Activated CD8-positive, alpha-beta memory T cell treated with anti-CD3 and anti-CD28 coated beads, Interleukin-2, amount 50 U/mL, for 48 hours (primary cell): ENCODE data around the gene SNIP1.
"Not testable (repeated sequence)": the region's sequence is repeated elsewhere in the genome, so short reads cannot be mapped to it uniquely, and the experiment has no call there.

Experiments
- DNase-seq: peaks from one replicate; pipeline ENCODE4 v3.0.0-alpha.2; 2020

The SNIP1 gene

GRCh38 chr1:37553927-37554808 is at the start of gene SNIP1:
Gene SNIP1, minus strand, starts transcription at chr1:37554293. Its CDS starts 64 bp downstream, at chr1:37554229.
- DNase-seq = peak; percentile 90

- DNase-seq = no peak
These were observed 48.9 kb upstream of the SNIP1 start for GRCh38 chr1:37602750-37603694.

- DNase-seq = no peak
These were observed 47.3 kb upstream of the SNIP1 start for GRCh38 chr1:37601441-37601840.

- no peak for DNase-seq
These were observed 45.8 kb upstream of the SNIP1 start for GRCh38 chr1:37599940-37600339.

- DNase-seq = no peak
These were observed 42.1 kb upstream of the SNIP1 start for GRCh38 chr1:37596182-37596667.

- DNase-seq = peak; percentile 98
These were observed 41.5 kb upstream of the SNIP1 start, which contains the start of gene GNL2 for GRCh38 chr1:37595440-37596181. Gene GNL2, minus strand, starts transcription at chr1:37595937. Its CDS starts 115 bp downstream, at chr1:37595822.

GRCh38 chr1:37593726-37594125 is 39.6 kb upstream of the SNIP1 start:
- DNase-seq = no peak

GRCh38 chr1:37588939-37589338 is 34.8 kb upstream of the SNIP1 start:
- DNase-seq = no peak

GRCh38 chr1:37584544-37584943 is 30.5 kb upstream of the SNIP1 start:
- not testable (repeated sequence) for DNase-seq

GRCh38 chr1:37575692-37576091 is 21.6 kb upstream of the SNIP1 start:
- DNase-seq = no peak

- no peak for DNase-seq
These were observed 20.9 kb upstream of the SNIP1 start for GRCh38 chr1:37574834-37575480.

- no peak for DNase-seq
These were observed 16.6 kb upstream of the SNIP1 start for GRCh38 chr1:37570528-37571334.

GRCh38 chr1:37567023-37567422 is 12.9 kb upstream of the SNIP1 start:
- DNase-seq = no peak

GRCh38 chr1:37564892-37565291 is 10.8 kb upstream of the SNIP1 start:
- no peak for DNase-seq

GRCh38 chr1:37562984-37563383 is 8.9 kb upstream of the SNIP1 start:
- DNase-seq = no peak

- DNase-seq = peak; percentile 68
These were observed 7.3 kb upstream of the SNIP1 start for GRCh38 chr1:37561133-37562132.

- DNase-seq = no peak
These were observed 6.5 kb upstream of the SNIP1 start for GRCh38 chr1:37560401-37561132.

- not testable (repeated sequence) for DNase-seq
These were observed 5.9 kb upstream of the SNIP1 start for GRCh38 chr1:37559957-37560379.

GRCh38 chr1:37559080-37559479 is 5.0 kb upstream of the SNIP1 start:
- DNase-seq = no peak
